AG04450 (cell line): ENCODE measurements around the gene BTBD9. TPM values are rescaled to one million over a fixed set of nuclear protein-coding genes. Genes with fewer than 3 reads are reported as not detected.

Experiments
- CTCF ChIA-PET: fragments of 300-600, 350-600 bp; formaldehyde crosslinking; extraction: SDS; loops from one replicate; lab custom pipeline; 2022; ENCODE audit warnings: antibody characterized with exemption, inconsistent platforms; lab: Charles Lee
- POLR2A ChIA-PET: fragments of 350-600 bp; formaldehyde crosslinking; extraction: SDS; loops from one replicate; lab custom pipeline; 2021; ENCODE audit warnings: antibody characterized with exemption, inconsistent platforms; lab: Yijun Ruan, JAX
- DNase-seq: peaks from one replicate; pipeline ENCODE4 v3.0.0-alpha.2; 2011; ENCODE audit warnings: low read depth, low spot score
- H3K27ac ChIP-seq: one replicate; pipeline ENCODE4 v1.5.1; 2012; ENCODE audit warnings: low read depth, low read length, control low read depth
- H3K27me3 ChIP-seq: one replicate; pipeline ENCODE4 v1.6.0; 2012; ENCODE audit warnings: low read length; ENCODE audit not compliant: control insufficient read depth, insufficient read depth
- H3K4me3 ChIP-seq: 2 replicates; pipeline ENCODE4 v1.5.1; 2011; ENCODE audit warnings: mild to moderate bottlenecking, low read depth, low read length, control low read depth
- H3K9me3 ChIP-seq: 2 replicates; pipeline ENCODE4 v1.5.1; 2012; ENCODE audit warnings: low read length; ENCODE audit not compliant: control insufficient read depth, insufficient read depth
- polyA plus RNA-seq: library from polyadenylated mRNA; depleted of rRNA; stranded (reverse); fragments of >200 nt; gene quantifications from 2 replicates; pipeline ENCODE4 v1.2.3, GENCODE V29; 2011
- TF ChIP-seq, protein P1 (sequence below): IDR thresholded peaks from 2 replicates; pipeline ENCODE4 v1.5.1; 2011; ENCODE audit warnings: low read depth, low read length, control low read depth, inconsistent platforms

BTBD9 gene
- polyA plus RNA-seq, 1 experiment, result 7.2 TPM

DNA sequence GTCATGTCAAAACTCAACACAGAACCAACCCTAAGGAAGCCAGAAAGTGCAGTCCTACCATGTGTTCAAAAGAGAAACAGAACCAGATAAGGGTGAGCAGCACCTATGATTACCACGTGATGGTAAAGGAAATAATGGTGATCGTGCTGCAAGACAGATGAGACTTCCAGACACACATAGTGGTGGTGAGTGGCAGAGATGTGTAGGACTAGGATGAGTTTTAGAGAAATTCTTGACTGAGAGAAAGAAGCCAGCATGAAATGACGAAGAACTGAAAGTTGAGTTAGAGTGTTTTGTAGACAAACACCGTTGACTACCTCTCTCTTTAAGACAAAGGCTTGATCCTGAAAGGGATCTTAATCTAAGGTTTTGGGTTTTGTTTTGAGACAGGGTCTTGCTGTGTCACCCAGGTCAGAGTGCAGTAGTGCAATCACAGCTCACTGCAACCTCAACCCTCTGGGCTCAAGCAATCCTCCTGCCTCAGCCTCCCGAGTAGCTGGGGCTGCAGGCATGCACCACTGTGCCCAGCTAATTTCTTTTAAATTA, 10.6 kb upstream of the BTBD9 start:
- H3K27ac ChIP-seq, result no peak overlapping the region
- H3K4me3 ChIP-seq, result no peak overlapping the region
- no peaks in the 10 kb centered on the region for H3K9me3 ChIP-seq
- POLR2A ChIA-PET, result interaction anchor here (0.9 kb wide), 1 partner anchor 11 kb away, joined by 11 read pairs; no protein-coding TSS in a partner anchor
- CTCF ChIA-PET, result no interaction called here
- no peaks in the 10 kb centered on the region for H3K27me3 ChIP-seq
- no peak for DNase-seq
- TF ChIP-seq, protein P1, sequence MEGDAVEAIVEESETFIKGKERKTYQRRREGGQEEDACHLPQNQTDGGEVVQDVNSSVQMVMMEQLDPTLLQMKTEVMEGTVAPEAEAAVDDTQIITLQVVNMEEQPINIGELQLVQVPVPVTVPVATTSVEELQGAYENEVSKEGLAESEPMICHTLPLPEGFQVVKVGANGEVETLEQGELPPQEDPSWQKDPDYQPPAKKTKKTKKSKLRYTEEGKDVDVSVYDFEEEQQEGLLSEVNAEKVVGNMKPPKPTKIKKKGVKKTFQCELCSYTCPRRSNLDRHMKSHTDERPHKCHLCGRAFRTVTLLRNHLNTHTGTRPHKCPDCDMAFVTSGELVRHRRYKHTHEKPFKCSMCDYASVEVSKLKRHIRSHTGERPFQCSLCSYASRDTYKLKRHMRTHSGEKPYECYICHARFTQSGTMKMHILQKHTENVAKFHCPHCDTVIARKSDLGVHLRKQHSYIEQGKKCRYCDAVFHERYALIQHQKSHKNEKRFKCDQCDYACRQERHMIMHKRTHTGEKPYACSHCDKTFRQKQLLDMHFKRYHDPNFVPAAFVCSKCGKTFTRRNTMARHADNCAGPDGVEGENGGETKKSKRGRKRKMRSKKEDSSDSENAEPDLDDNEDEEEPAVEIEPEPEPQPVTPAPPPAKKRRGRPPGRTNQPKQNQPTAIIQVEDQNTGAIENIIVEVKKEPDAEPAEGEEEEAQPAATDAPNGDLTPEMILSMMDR, result no peak

DNA sequence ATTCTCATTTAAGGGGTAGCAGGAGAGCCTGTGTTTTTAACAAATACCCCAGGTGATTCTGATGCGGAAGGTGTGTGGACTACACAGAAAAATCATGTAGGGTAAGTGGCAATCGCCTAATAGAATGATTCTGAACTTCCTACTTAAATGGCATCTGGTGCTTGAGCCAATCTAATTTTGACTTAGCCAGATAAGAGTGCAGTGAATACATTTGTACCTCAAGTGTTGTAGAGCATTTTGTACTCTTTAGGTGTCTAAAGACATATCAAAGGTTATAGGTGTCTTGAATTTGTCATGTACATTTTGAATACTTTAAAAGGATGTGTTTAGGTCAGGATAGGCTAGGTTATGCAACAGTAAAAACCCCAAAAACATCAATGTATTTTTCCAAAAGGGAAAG, 10.0 kb upstream of the BTBD9 start:
- no peak overlapping the region for H3K4me3 ChIP-seq
- ChIA-PET CTCF (interaction anchor here (0.6 kb wide), 1 partner anchor 480 kb away, joined by 3 read pairs; no protein-coding TSS in a partner anchor), POLR2A (no interaction called here)
- H3K27ac ChIP-seq, result no peak overlapping the region
- no peak for DNase-seq
- TF ChIP-seq, protein P1, result no peak
- no peaks in the 10 kb centered on the region for H3K9me3 ChIP-seq
- no peaks in the 10 kb centered on the region for H3K27me3 ChIP-seq

DNA sequence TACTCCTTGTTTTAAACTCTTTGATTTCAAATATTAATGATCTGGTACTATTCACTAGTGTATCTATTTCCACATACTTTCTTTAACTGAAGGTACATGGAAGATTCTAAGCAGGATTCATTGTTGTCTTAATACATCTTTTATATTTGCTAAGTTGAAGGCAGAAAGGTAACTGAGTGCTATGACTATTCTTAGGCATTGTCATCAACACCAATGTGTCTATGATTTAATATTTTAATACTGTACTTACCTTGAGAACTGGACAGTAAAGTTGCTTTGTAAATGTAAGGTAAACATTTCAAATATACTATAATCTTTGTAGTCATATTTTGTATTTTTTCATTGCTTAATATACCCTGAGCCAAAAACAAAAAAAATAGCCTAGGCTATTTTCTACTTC, 8.9 kb upstream of the BTBD9 start:
- no peaks in the 10 kb centered on the region for H3K27me3 ChIP-seq
- POLR2A ChIA-PET, result no interaction called here
- TF ChIP-seq, protein P1, result no peak
- no peaks in the 10 kb centered on the region for H3K9me3 ChIP-seq
- no peak overlapping the region for H3K4me3 ChIP-seq
- CTCF ChIA-PET, result no interaction called here
- no peak for DNase-seq
- H3K27ac ChIP-seq, result no peak overlapping the region

DNA sequence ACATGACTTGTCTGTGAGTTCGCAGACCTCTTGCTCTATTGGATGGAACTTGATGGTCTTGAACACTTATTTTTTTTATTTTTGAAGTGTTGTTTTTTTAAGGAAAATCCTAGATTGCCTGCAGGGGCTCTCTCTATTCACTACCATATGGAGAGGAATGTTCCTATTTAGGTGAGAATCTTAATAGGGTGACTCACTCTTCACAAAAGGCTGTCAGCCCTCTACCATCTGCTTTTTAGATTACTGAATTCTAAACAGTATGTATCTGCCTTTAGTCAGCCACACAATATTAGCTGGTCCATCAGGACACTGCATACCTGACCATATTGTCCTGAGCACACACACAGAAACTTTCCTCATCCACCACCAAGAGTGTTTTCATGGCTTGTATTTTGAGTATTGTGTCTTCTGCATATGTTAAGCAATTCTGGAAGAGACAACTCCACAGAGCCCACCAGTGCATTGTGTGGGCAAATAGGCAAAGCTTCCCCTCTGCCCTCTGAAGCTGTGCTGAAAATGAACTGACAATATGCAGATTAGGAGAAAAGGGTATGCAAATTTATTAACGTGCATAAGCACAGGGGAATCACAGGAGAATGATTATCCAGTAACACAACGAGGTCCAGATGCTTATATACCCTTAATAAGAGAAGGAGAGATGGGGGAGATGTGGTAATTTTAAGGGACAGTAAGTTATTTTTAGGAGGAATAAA, 6.6 kb upstream of the BTBD9 start:
- POLR2A ChIA-PET, result no interaction called here
- TF ChIP-seq, protein P1, result no peak
- no peaks in the 10 kb centered on the region for H3K9me3 ChIP-seq

DNA sequence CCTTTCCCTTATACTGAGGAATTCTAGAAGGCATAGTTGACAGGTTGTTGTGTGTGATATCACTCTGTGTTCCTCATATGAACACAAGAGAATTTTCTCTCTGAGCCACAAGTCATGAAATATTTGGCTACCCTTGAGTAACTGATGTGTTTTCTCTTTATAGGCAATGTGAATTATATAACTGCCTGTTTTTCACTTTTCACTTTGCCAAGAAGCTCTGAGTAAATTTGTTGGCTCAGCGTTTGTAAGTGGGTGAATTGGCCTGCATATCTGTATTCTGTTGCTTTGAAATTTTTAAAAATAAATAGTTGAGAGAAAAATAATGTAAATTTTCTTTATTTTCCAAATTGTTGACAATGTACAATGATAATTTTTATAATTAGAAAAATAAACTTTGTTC, 5.2 kb upstream of the BTBD9 start:
- Histone ChIP-seq H3K9me3 (no peaks in the 10 kb centered on the region), H3K4me3 (no peak overlapping the region), H3K27me3 (no peaks in the 10 kb centered on the region), H3K27ac (no peak overlapping the region)
- POLR2A ChIA-PET, result no interaction called here
- CTCF ChIA-PET, result no interaction called here
- no peak for DNase-seq
- TF ChIP-seq, protein P1, result no peak

More for the DNA sequence above, 6.6 kb upstream of the BTBD9 start:
- CTCF ChIA-PET, result no interaction called here
- Histone ChIP-seq H3K27ac (no peak overlapping the region), H3K4me3 (no peak overlapping the region), H3K27me3 (no peaks in the 10 kb centered on the region)
- DNase-seq, result no peak
